Measurements from ENCODE around the gene RMDN3.

GRCh38 chr15:40771242-40771641 lies 16.2 kb upstream of the RMDN3 start:
- TF ChIP-seq CTCF (IDR thresholded peaks at IDR 0.05) (no peak), POLR2A (IDR thresholded peaks at IDR 0.05) (no peak)

Measured in testis (tissue), 2 donors.